SHP77 treated with DMSO at 0.1 percent for 48 hours (cell line): ENCODE measurements around the gene HIP1.
"Not testable (repeated sequence)": the region's sequence is repeated elsewhere in the genome, so short reads cannot be mapped to it uniquely, and the experiment has no call there.

Experiments used
- DNase-seq: peaks from one replicate; lab custom pipeline; 2025; lab: John Stamatoyannopoulos, UW

The HIP1 gene

GRCh38 chr7:75716992-75717626 is 21.6 kb downstream of the HIP1 start:
- DNase-seq = no peak

GRCh38 chr7:75715864-75716263 is 22.9 kb downstream of the HIP1 start:
- DNase-seq = no peak

GRCh38 chr7:75712517-75713361 is 26.0 kb downstream of the HIP1 start:
- no peak for DNase-seq

GRCh38 chr7:75711656-75712514 is 26.9 kb downstream of the HIP1 start:
- no peak for DNase-seq

GRCh38 chr7:75711076-75711475 is 27.7 kb downstream of the HIP1 start:
- DNase-seq = no peak

GRCh38 chr7:75704928-75705327 is 33.8 kb downstream of the HIP1 start:
- DNase-seq = no peak

- no peak for DNase-seq
Measured at GRCh38 chr7:75702515-75702914, 36.2 kb downstream of the HIP1 start.

GRCh38 chr7:75699993-75700392 is 38.7 kb downstream of the HIP1 start:
- DNase-seq = no peak

GRCh38 chr7:75698358-75698757 is 40.4 kb downstream of the HIP1 start:
- no peak for DNase-seq

GRCh38 chr7:75696263-75697037 is 42.3 kb downstream of the HIP1 start:
- DNase-seq = no peak

GRCh38 chr7:75694638-75695399 is 43.9 kb downstream of the HIP1 start:
- DNase-seq = no peak

- DNase-seq = not testable (repeated sequence)
Measured at GRCh38 chr7:75693668-75694067, 45.1 kb downstream of the HIP1 start.

- DNase-seq = no peak
Measured at GRCh38 chr7:75691793-75692543, 46.8 kb downstream of the HIP1 start.

GRCh38 chr7:75690121-75690523 is 48.6 kb downstream of the HIP1 start:
- no peak for DNase-seq

- DNase-seq = no peak
Measured at GRCh38 chr7:75689246-75690099, 49.3 kb downstream of the HIP1 start.

- peak; percentile 73 for DNase-seq
Measured at GRCh38 chr7:75688200-75689136, 50.3 kb downstream of the HIP1 start.

- no peak for DNase-seq
Measured at GRCh38 chr7:75687246-75688088, 51.3 kb downstream of the HIP1 start.
